ENCODE measurements around the gene DNMT3L.
"Not testable (repeated sequence)": the region's sequence is repeated elsewhere in the genome, so short reads cannot be mapped to it uniquely, and the experiment has no call there.

Gene DNMT3L

DNA sequence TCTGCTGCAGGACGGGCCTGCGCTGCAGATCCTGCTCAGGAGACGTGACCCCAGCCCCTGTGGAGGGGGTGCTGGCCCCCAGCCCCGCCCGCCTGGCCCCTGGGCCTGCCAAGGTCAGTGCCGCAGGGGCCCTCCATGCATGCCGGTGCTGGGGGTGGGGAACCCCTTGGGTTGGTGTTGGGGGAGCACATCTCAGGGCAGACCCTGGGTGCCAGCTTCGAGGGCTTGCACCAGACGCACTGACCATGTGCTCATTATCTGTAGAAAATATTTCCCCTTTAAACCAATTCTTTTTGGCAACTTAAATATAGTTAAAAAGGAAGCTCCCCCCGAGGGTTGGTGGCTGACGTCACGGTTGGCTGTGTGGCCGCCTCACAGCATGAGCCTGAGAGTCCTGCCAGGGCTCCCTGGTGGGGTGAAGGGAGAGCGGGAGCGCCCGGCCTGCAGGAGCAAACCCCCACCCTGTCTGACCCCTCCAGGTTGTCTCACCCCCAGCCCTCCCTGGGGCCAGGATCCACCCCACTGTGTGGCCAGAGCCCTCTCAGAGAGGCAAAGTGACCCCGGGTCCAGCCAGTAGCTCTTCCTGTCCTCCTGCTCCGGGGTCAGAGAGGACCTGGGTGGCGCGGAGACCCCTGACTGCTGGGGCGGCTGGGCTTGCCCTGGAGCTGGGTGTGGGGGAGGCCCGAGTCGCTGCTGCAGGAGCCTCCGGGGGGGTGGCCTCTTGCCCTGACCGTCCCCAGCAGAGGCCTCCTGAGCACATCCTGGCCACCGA lies 32.9 kb upstream of the DNMT3L start:
- DNase-seq: no peak

GRCh38 chr21:44293551-44294231 lies 32.0 kb upstream of the DNMT3L start:
- DNase-seq: no peak

- DNase-seq: no peak
Observed at GRCh38 chr21:44292812-44293195, 31.1 kb upstream of the DNMT3L start.

GRCh38 chr21:44291936-44292811 lies 30.5 kb upstream of the DNMT3L start:
- no peak for DNase-seq

GRCh38 chr21:44291078-44291935 lies 29.6 kb upstream of the DNMT3L start:
- no peak for DNase-seq

DNA sequence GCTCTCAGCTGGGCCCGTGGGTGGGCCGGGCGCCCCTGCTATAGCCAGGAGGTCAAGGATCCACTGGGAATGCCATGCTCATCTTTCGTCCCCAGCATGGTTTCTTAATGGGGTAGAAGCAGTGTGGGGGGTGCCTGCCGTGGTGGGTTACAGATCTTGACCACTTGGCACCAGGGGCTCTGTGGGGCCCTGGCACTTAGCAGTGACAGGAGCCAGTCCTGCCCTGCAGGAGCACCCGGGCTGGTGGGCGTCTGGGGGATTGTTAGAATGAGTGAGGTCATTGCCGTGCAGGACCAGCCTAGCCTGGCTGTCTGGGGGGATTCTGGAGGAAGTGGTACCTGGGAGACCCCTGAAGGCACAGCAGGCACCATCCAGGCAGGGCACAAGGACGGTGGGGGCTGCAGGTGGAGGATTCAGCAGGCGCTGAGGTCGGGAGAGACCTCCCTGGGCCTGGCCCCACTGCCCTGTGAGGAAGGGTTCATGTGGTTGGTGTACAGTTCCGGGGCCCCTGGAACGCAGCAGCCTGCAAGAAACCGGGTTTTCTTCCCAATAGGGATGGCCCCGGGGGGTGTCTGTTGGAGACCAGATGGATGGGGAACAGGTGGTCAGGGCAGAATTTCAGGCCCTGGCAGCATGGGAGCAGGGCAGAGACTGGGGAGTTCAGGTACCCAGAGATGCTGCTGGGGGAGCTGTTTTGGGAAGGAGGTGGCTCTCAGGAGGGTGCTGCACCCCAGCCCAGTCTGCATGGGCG lies 28.8 kb upstream of the DNMT3L start:
- no peak for DNase-seq

- DNase-seq: no peak
Observed at GRCh38 chr21:44289381-44290010, 27.8 kb upstream of the DNMT3L start.

DNA sequence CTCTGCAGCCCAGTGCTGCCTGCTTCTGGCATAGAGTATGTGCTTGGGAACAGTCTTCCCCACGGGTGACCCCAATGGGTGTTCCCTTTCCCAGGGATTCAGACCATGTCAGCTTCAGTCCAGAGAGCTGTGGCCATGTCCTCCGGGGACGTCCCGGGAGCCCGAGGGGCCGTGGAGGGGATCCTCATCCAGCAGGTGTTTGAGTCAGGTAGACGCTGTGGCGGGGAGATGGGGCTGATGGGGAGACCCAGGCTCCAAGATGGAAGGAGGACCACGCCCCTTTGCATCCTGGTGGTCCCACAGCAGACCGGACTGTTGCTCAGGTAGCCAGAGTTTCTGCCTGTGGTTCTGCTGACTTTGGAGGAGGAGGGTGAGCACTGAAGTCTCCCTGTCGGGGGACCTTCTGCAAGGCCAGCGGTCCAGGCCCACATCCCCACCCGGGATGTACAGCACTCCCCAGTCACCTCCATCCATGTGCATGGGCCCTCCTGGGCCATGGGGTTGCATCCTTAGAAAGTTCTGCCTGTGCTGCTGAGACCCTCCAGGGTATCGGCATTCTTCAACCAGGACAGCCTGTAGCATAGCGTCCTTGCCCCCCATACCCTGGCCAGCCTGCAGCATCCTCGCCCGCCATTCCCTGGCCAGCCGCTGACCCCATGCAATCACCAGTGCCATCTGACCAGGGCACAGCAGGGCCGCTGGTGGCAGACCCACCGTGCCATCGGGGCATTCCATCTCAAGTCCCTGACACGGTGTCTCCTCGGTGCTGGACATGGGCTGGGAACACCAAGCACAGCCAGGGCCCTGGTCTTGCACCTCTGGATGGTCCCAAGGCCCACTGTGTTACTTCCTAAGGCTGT lies 26.8 kb upstream of the DNMT3L start:
- no peak for DNase-seq

- no peak for DNase-seq
Observed at GRCh38 chr21:44286716-44287632, 25.3 kb upstream of the DNMT3L start.

DNA sequence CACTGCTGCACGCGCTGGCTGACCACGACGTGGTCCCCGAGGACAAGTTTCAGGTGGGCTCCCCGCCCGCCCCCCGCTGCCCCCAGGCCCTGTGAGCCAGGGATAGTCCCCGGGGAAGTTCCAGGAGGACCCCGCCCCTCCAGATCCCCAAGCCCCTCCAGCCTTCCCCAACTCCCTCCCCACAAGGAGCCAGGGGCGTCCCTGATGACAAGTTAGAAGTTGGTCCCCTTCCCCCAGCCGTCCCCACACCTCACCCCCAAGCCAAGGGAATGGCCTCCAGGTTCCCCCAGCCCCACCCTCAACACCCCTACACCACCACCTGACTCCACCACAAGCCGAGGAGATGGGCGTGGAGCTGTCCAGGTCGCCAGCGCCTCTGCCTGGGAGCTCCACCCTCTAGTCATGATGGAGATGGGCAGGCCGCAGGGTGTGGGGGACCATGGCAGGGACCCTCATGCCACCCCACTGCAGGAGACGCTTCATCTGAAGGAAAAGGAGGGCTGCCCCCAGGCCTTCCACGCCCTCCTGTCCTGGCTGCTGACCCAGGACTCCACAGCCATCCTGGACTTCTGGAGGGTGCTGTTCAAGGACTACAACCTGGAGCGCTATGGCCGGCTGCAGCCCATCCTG lies 24.5 kb upstream of the DNMT3L start:
- no peak for DNase-seq

- DNase-seq: no peak
Observed at GRCh38 chr21:44285138-44285992, 23.7 kb upstream of the DNMT3L start, which contains the start of gene AIRE. TSS of gene AIRE (plus strand) at chr21:44285876. CDS start at chr21:44286007, 131 bp downstream.

DNA sequence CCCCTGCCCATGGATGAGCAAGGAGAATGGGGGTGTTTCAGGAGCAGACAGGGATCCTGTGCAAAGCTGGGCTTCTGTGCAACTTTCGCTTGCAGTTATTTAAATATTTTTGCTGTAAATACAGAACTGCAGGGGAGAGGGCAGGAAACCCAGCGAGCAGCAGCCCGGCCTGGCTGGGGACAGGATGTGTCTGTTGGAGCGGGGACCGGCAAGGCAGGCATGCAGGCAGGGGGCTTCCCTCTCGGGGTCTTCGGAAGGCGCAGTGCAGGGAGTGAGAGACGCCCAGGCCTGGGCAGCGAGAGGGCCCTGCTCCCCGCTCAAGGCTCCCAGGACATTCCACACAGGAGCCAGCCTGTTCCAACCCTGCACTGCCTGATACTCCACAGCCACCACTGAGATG lies 22.3 kb upstream of the DNMT3L start:
- no peak for DNase-seq

DNA sequence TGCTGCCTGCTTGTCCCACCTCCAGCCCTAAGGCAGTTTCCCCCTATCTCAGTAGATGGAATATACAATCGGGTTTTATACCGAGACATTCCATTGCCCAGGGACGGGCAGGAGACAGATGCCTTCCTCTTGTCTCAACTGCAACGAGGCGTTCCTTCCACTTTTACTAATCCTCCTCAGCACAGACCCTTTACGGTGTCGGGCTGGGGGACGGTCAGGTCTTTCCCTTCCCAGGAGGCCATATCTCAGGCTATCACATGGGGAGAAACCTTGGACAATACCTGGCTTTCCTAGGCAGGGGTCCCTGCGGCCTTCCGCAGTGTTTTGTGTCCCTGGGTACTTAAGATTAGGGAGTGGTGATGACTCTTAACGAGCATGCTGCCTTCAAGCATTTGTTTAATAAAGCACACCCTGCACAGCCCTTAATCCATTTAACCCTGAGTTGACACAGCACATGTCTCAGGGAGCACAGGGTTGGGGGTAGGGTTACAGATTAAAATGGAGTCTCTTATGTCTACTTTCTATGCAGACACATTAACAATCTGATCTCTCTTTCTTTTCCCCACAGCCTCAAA lies 21.6 kb upstream of the DNMT3L start:
- DNase-seq: not testable (repeated sequence)

- DNase-seq: no peak
Observed at GRCh38 chr21:44282370-44282769, 20.7 kb upstream of the DNMT3L start.

DNA sequence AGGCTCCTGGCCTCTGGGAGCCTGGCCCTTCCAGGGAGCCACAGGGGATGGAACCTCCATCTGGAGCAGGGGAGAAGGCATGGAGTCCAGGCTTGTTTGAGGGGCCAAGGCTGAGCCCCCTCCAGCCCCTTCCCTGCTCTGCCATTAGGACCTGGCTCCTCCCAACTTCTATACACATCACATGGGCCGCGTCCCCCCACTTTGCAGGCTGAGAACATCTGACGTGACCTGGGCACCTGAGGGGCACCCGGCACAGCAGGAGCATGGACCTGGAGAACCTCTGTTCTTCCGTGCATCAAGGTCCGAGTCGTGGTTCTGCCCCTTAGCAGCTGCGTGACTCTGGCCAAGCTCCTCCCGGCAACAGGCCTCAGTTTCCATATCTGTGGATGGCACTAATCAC lies 20.1 kb upstream of the DNMT3L start:
- no peak for DNase-seq

GRCh38 chr21:44279354-44280260 lies 17.9 kb upstream of the DNMT3L start:
- DNase-seq: no peak

All from NCI-H1048 (cell line).